HEK293 (cell line): Measurements from ENCODE around the gene C2CD2L.
A peak's percentile ranks its signal among the peaks of the same experiment; 100 is the strongest.

Experiments used
- BCL11A ChIP-seq: fragments of 450-650 bp; formaldehyde crosslinking; IDR thresholded peaks from 2 replicates; pipeline ENCODE4 v1.5.1; 2016; ENCODE audit warnings: low read depth, missing biosample characterization, missing genetic modification characterization
- HOXD13 ChIP-seq: sonication (generic); formaldehyde crosslinking; IDR thresholded peaks from 2 replicates; pipeline ENCODE4 v1.8.0; 2022; ENCODE audit warnings: missing genetic modification reagents, borderline replicate concordance
- OVOL3 ChIP-seq: fragments of 450-650 bp; formaldehyde crosslinking; IDR thresholded peaks from 2 replicates; pipeline ENCODE4 v1.5.1; 2016; ENCODE audit warnings: missing biosample characterization, missing genetic modification characterization
- SCRT1 ChIP-seq: fragments of 450-650 bp; formaldehyde crosslinking; IDR thresholded peaks from 2 replicates; pipeline ENCODE4 v1.5.1; 2016; ENCODE audit warnings: missing biosample characterization, missing genetic modification characterization, borderline replicate concordance
- TRIM28 ChIP-seq: IDR thresholded peaks from 2 replicates; pipeline ENCODE4 v1.6.1; 2011; ENCODE audit warnings: low read length, control low read depth, borderline replicate concordance
- ZEB2 ChIP-seq: fragments of 450-650 bp; formaldehyde crosslinking; IDR thresholded peaks from 2 replicates; pipeline ENCODE4 v1.5.1; 2016; ENCODE audit warnings: missing biosample characterization, missing genetic modification characterization
- ZNF341 ChIP-seq: fragments of 450-650 bp; formaldehyde crosslinking; IDR thresholded peaks from 2 replicates; pipeline ENCODE4; 2016; ENCODE audit warnings: low read depth, missing biosample characterization, missing genetic modification characterization
- ZNF366 ChIP-seq: fragments of 450-650 bp; formaldehyde crosslinking; conservative IDR thresholded peaks from 2 replicates; pipeline ENCODE4 v1.5.1; 2016; ENCODE audit warnings: missing biosample characterization, missing genetic modification characterization
- ZNF624 ChIP-seq: fragments of 450-650 bp; formaldehyde crosslinking; IDR thresholded peaks from 2 replicates; pipeline ENCODE4 v1.5.1; 2017; ENCODE audit warnings: missing biosample characterization, missing genetic modification characterization
- ZNF664 ChIP-seq: fragments of 450-650 bp; formaldehyde crosslinking; IDR thresholded peaks from 2 replicates; pipeline ENCODE4 v1.5.1; 2016; ENCODE audit warnings: missing biosample characterization, missing genetic modification characterization
- ZNF670 ChIP-seq: fragments of 450-650 bp; formaldehyde crosslinking; IDR thresholded peaks from 2 replicates; pipeline ENCODE4 v1.5.1; 2016; ENCODE audit warnings: missing biosample characterization, missing genetic modification characterization, low read depth
- ZNF830 ChIP-seq: fragments of 450-650 bp; IDR thresholded peaks from 2 replicates; pipeline ENCODE4 v1.5.0; 2018; ENCODE audit warnings: missing biosample characterization, missing genetic modification characterization, low read depth, mild to moderate bottlenecking, moderate library complexity
- ZNF843 ChIP-seq: fragments of 450-650 bp; formaldehyde crosslinking; IDR thresholded peaks from 2 replicates; pipeline ENCODE4 v1.5.1; 2016; ENCODE audit warnings: missing biosample characterization, missing genetic modification characterization
- TF ChIP-seq, protein P1 (sequence below): fragments of 450-650 bp; formaldehyde crosslinking; IDR thresholded peaks from 2 replicates; pipeline ENCODE4 v1.5.1; 2016; ENCODE audit warnings: missing biosample characterization, missing genetic modification characterization
- TF ChIP-seq, protein P2 (sequence below): fragments of 450-650 bp; formaldehyde crosslinking; IDR thresholded peaks from 2 replicates; pipeline ENCODE4 v1.5.1; 2017; ENCODE audit warnings: missing biosample characterization, missing genetic modification characterization
- TF ChIP-seq, protein P3 (sequence below): fragments of 450-650 bp; formaldehyde crosslinking; IDR thresholded peaks from 2 replicates; pipeline ENCODE4; 2016; ENCODE audit warnings: missing biosample characterization, missing genetic modification characterization
- TF ChIP-seq, protein P4 (sequence below): fragments of 450-650 bp; formaldehyde crosslinking; IDR thresholded peaks from 2 replicates; pipeline ENCODE4 v1.5.1; 2017; ENCODE audit warnings: missing biosample characterization, missing genetic modification characterization
- TF ChIP-seq, protein P5 (sequence below): fragments of 450-650 bp; formaldehyde crosslinking; IDR thresholded peaks from 2 replicates; pipeline ENCODE4 v1.5.1; 2016; ENCODE audit warnings: missing biosample characterization, missing genetic modification characterization, low read depth
- TF ChIP-seq, protein P6 (sequence below): fragments of 450-650 bp; formaldehyde crosslinking; IDR thresholded peaks from 2 replicates; pipeline ENCODE4 v1.5.1; 2016; ENCODE audit warnings: missing biosample characterization, missing genetic modification characterization
- TF ChIP-seq, protein P7 (sequence below): IDR thresholded peaks from 2 replicates; pipeline ENCODE4 v1.6.1; 2011; ENCODE audit warnings: mild to moderate bottlenecking, low read depth, low read length, borderline replicate concordance
- TF ChIP-seq, protein P8 (sequence below): fragments of 450-650 bp; formaldehyde crosslinking; IDR thresholded peaks from 2 replicates; pipeline ENCODE4 v1.5.1; 2016; ENCODE audit warnings: missing biosample characterization, missing genetic modification characterization

The C2CD2L gene

DNA sequence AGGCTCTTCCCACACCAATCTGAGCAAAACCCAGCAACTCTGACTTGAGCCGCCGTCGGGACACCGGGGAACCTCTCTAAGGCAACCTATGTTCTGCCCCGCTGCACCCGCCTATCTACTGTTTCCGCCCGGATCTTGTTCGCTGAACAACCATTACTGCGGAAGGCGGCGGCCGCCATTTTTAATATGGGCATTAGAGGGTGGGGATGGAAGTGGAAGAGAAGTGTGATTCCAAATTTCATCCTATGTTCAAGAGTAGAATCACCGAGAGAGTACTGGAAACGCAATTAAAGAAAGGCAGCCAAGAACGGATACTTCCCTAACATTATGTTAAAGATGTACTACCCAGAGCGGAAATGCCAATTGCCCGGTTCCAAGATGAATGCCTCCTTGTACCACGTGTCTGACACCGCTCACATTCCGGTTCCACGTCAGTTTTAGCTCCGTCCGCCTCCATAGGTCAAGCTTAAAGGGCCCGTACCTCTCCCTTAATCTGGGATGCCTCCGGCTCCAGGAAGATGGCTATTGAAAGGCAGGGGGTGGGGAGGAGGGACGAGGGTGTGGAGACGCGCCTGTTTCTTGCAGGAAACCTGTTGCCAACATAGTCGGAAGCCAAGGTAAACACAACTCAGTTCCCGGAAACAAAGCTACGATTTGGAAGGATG is 5.3 kb upstream of the C2CD2L start, which contains the start of gene DPAGT1 (continued):
- TF ChIP-seq, protein P1, sequence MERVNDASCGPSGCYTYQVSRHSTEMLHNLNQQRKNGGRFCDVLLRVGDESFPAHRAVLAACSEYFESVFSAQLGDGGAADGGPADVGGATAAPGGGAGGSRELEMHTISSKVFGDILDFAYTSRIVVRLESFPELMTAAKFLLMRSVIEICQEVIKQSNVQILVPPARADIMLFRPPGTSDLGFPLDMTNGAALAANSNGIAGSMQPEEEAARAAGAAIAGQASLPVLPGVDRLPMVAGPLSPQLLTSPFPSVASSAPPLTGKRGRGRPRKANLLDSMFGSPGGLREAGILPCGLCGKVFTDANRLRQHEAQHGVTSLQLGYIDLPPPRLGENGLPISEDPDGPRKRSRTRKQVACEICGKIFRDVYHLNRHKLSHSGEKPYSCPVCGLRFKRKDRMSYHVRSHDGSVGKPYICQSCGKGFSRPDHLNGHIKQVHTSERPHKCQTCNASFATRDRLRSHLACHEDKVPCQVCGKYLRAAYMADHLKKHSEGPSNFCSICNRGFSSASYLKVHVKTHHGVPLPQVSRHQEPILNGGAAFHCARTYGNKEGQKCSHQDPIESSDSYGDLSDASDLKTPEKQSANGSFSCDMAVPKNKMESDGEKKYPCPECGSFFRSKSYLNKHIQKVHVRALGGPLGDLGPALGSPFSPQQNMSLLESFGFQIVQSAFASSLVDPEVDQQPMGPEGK (tag by site-specific recombination): peak; percentile 73; the same call in 1 of the 2 replicates
- TF ChIP-seq, protein P2, sequence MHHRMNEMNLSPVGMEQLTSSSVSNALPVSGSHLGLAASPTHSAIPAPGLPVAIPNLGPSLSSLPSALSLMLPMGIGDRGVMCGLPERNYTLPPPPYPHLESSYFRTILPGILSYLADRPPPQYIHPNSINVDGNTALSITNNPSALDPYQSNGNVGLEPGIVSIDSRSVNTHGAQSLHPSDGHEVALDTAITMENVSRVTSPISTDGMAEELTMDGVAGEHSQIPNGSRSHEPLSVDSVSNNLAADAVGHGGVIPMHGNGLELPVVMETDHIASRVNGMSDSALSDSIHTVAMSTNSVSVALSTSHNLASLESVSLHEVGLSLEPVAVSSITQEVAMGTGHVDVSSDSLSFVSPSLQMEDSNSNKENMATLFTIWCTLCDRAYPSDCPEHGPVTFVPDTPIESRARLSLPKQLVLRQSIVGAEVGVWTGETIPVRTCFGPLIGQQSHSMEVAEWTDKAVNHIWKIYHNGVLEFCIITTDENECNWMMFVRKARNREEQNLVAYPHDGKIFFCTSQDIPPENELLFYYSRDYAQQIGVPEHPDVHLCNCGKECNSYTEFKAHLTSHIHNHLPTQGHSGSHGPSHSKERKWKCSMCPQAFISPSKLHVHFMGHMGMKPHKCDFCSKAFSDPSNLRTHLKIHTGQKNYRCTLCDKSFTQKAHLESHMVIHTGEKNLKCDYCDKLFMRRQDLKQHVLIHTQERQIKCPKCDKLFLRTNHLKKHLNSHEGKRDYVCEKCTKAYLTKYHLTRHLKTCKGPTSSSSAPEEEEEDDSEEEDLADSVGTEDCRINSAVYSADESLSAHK (tag by site-specific recombination): no peak
- TF ChIP-seq TRIM28: no peak
- TF ChIP-seq ZEB2 (tag by site-specific recombination): peak; percentile 94
- TF ChIP-seq HOXD13 (CRISPR knock-in tag): 0 out of 2 replicates have a peak, but pooled peaks have one; percentile 23
- TF ChIP-seq ZNF624: no peak
- TF ChIP-seq, protein P3, sequence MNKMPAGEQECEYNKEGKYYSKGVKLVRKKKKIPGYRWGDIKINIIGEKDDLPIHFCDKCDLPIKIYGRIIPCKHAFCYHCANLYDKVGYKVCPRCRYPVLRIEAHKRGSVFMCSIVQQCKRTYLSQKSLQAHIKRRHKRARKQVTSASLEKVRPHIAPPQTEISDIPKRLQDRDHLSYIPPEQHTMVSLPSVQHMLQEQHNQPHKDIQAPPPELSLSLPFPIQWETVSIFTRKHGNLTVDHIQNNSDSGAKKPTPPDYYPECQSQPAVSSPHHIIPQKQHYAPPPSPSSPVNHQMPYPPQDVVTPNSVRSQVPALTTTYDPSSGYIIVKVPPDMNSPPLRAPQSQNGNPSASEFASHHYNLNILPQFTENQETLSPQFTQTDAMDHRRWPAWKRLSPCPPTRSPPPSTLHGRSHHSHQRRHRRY (tag by site-specific recombination): no peak
- TF ChIP-seq SCRT1: peak; percentile 93
- TF ChIP-seq, protein P4, sequence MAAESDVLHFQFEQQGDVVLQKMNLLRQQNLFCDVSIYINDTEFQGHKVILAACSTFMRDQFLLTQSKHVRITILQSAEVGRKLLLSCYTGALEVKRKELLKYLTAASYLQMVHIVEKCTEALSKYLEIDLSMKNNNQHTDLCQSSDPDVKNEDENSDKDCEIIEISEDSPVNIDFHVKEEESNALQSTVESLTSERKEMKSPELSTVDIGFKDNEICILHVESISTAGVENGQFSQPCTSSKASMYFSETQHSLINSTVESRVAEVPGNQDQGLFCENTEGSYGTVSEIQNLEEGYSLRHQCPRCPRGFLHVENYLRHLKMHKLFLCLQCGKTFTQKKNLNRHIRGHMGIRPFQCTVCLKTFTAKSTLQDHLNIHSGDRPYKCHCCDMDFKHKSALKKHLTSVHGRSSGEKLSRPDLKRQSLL (tag by site-specific recombination): no peak
- TF ChIP-seq ZNF664 (tag by site-specific recombination): 0 out of 2 replicates have a peak, but pooled peaks have one; percentile 19
- no peak for TF ChIP-seq ZNF830 (tag by site-specific recombination)
- TF ChIP-seq, protein P5, sequence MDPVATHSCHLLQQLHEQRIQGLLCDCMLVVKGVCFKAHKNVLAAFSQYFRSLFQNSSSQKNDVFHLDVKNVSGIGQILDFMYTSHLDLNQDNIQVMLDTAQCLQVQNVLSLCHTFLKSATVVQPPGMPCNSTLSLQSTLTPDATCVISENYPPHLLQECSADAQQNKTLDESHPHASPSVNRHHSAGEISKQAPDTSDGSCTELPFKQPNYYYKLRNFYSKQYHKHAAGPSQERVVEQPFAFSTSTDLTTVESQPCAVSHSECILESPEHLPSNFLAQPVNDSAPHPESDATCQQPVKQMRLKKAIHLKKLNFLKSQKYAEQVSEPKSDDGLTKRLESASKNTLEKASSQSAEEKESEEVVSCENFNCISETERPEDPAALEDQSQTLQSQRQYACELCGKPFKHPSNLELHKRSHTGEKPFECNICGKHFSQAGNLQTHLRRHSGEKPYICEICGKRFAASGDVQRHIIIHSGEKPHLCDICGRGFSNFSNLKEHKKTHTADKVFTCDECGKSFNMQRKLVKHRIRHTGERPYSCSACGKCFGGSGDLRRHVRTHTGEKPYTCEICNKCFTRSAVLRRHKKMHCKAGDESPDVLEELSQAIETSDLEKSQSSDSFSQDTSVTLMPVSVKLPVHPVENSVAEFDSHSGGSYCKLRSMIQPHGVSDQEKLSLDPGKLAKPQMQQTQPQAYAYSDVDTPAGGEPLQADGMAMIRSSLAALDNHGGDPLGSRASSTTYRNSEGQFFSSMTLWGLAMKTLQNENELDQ (tag by site-specific recombination): no peak
- 0 out of 2 replicates have a peak, but pooled peaks have one; percentile 36 for TF ChIP-seq BCL11A (tag by site-specific recombination)
- TF ChIP-seq, protein P6, sequence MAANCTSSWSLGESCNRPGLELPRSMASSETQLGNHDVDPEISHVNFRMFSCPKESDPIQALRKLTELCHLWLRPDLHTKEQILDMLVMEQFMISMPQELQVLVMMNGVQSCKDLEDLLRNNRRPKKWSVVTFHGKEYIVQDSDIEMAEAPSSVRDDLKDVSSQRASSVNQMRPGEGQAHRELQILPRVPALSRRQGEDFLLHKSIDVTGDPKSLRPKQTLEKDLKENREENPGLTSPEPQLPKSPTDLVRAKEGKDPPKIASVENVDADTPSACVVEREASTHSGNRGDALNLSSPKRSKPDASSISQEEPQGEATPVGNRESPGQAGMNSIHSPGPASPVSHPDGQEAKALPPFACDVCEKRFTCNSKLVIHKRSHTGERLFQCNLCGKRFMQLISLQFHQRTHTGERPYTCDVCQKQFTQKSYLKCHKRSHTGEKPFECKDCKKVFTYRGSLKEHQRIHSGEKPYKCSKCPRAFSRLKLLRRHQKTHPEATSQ (tag by site-specific recombination): no peak
- TF ChIP-seq, protein P7, sequence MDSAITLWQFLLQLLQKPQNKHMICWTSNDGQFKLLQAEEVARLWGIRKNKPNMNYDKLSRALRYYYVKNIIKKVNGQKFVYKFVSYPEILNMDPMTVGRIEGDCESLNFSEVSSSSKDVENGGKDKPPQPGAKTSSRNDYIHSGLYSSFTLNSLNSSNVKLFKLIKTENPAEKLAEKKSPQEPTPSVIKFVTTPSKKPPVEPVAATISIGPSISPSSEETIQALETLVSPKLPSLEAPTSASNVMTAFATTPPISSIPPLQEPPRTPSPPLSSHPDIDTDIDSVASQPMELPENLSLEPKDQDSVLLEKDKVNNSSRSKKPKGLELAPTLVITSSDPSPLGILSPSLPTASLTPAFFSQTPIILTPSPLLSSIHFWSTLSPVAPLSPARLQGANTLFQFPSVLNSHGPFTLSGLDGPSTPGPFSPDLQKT: no peak; the same call in 1 of the 2 replicates
- no peak for TF ChIP-seq ZNF670 (tag by site-specific recombination)
- peak; percentile 46; the same call in 1 of the 2 replicates for TF ChIP-seq ZNF366 (tag by site-specific recombination)
- TF ChIP-seq ZNF341: peak; percentile 71
- TF ChIP-seq, protein P8, sequence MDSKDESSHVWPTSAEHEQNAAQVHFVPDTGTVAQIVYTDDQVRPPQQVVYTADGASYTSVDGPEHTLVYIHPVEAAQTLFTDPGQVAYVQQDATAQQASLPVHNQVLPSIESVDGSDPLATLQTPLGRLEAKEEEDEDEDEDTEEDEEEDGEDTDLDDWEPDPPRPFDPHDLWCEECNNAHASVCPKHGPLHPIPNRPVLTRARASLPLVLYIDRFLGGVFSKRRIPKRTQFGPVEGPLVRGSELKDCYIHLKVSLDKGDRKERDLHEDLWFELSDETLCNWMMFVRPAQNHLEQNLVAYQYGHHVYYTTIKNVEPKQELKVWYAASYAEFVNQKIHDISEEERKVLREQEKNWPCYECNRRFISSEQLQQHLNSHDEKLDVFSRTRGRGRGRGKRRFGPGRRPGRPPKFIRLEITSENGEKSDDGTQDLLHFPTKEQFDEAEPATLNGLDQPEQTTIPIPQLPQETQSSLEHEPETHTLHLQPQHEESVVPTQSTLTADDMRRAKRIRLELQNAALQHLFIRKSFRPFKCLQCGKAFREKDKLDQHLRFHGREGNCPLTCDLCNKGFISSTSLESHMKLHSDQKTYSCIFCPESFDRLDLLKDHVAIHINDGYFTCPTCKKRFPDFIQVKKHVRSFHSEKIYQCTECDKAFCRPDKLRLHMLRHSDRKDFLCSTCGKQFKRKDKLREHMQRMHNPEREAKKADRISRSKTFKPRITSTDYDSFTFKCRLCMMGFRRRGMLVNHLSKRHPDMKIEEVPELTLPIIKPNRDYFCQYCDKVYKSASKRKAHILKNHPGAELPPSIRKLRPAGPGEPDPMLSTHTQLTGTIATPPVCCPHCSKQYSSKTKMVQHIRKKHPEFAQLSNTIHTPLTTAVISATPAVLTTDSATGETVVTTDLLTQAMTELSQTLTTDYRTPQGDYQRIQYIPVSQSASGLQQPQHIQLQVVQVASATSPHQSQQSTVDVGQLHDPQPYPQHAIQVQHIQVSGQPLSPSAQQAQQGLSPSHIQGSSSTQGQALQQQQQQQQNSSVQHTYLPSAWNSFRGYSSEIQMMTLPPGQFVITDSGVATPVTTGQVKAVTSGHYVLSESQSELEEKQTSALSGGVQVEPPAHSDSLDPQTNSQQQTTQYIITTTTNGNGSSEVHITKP: peak; percentile 67; the same call in 1 of the 2 replicates
- TF ChIP-seq OVOL3: peak; percentile 19; the same call in 1 of the 2 replicates
- peak; percentile 22; the same call in 1 of the 2 replicates for TF ChIP-seq ZNF843 (tag by site-specific recombination)
